IMR-90 (cell line): ENCODE results near the gene HMX3. TPM values are rescaled to one million over a fixed set of nuclear protein-coding genes. Genes with fewer than 3 reads are reported as not detected.

Experiments
- ATAC-seq: fragments of 200-7000 bp; cut with Tn5 transposase; 2 replicates; pipeline ENCODE4 v1.9.1; 2020; ENCODE audit warnings: low read depth, mild to moderate bottlenecking, moderate library complexity
- BruUV-seq: library from RNA; stranded (reverse); fragments of 400-500 nt; replicated peaks from 2 replicates; lab custom pipeline; 2021; lab: Mats Ljungman, UMichigan
- CTCF ChIA-PET: fragments of 300-600 bp; formaldehyde crosslinking; extraction: SDS; loops from one replicate; lab custom pipeline; 2021; ENCODE audit warnings: antibody characterized with exemption; lab: Yijun Ruan, JAX
- POLR2A ChIA-PET: fragments of 300-600 bp; sonication (Branson Sonifier 250); formaldehyde crosslinking; loops from one replicate; lab custom pipeline; 2022; ENCODE audit warnings: antibody characterized with exemption; ENCODE audit not compliant: unreplicated experiment; lab: Charles Lee
- DNase-seq: peaks from one replicate; pipeline ENCODE4 v3.0.0; 2013
- H2AFZ ChIP-seq: replicated peaks from 2 replicates; pipeline ENCODE3; 2013; ENCODE audit warnings: low read length, mild to moderate bottlenecking; ENCODE audit not compliant: poor library complexity
- H2AK5ac ChIP-seq: 2 replicates; pipeline ENCODE4 v1.6.1; 2013; ENCODE audit warnings: low read depth, low read length, inconsistent platforms
- H2AK9ac ChIP-seq: replicated peaks from 2 replicates; pipeline ENCODE3; 2013; ENCODE audit warnings: mild to moderate bottlenecking, low read depth, low read length, moderate library complexity; ENCODE audit not compliant: poor library complexity
- H2BK120ac ChIP-seq: 2 replicates; pipeline ENCODE4 v1.6.1; 2013; ENCODE audit warnings: low read depth, low read length, inconsistent platforms
- H2BK15ac ChIP-seq: 3 replicates; pipeline ENCODE4 v1.6.1; 2013; ENCODE audit warnings: low read depth, low read length, inconsistent platforms
- H2BK20ac ChIP-seq: 2 replicates; pipeline ENCODE4 v1.6.1; 2013; ENCODE audit warnings: low read depth, mild to moderate bottlenecking, inconsistent platforms, low read length, moderate library complexity
- H2BK5ac ChIP-seq: 2 replicates; pipeline ENCODE4 v1.6.1; 2013; ENCODE audit warnings: mild to moderate bottlenecking, low read depth, low read length, inconsistent platforms; ENCODE audit not compliant: poor library complexity, severe bottlenecking
- H3K14ac ChIP-seq: replicated peaks from 2 replicates; pipeline ENCODE4 v1.6.1; 2013; ENCODE audit warnings: low read depth, low read length, inconsistent platforms
- H3K18ac ChIP-seq: 2 replicates; pipeline ENCODE4 v1.6.1; 2013; ENCODE audit warnings: low read depth, low read length, control low read depth
- H3K23ac ChIP-seq: 2 replicates; pipeline ENCODE4 v1.6.1; 2013; ENCODE audit warnings: low read depth, low read length, inconsistent platforms
- H3K27ac ChIP-seq: 2 replicates; pipeline ENCODE4 v1.5.1; 2013; ENCODE audit warnings: mild to moderate bottlenecking, control low read depth, low read length; ENCODE audit not compliant: insufficient read depth
- H3K27me3 ChIP-seq: 2 replicates; pipeline ENCODE4 v1.6.1; 2013; ENCODE audit warnings: low read length; ENCODE audit not compliant: control insufficient read depth, insufficient read depth
- H3K36me3 ChIP-seq: 2 replicates; pipeline ENCODE4 v1.6.1; 2013; ENCODE audit warnings: low read length, mixed read lengths; ENCODE audit not compliant: control insufficient read depth, insufficient read depth
- H3K4ac ChIP-seq: 2 replicates; pipeline ENCODE4 v1.6.1; 2013; ENCODE audit warnings: low read depth, low read length, inconsistent platforms
- H3K4me1 ChIP-seq: 2 replicates; pipeline ENCODE4 v1.6.1; 2013; ENCODE audit warnings: low read length, mixed read lengths; ENCODE audit not compliant: control insufficient read depth, insufficient read depth
- H3K4me2 ChIP-seq: 2 replicates; pipeline ENCODE4 v1.6.1; 2013; ENCODE audit warnings: low read depth, mild to moderate bottlenecking, control low read depth, low read length, moderate library complexity
- H3K4me3 ChIP-seq: 2 replicates; pipeline ENCODE4 v1.5.1; 2013; ENCODE audit warnings: low read depth, mild to moderate bottlenecking, control low read depth, low read length, moderate library complexity; ENCODE audit not compliant: insufficient read depth
- H3K56ac ChIP-seq: 2 replicates; pipeline ENCODE4 v1.6.1; 2013; ENCODE audit warnings: low read length, inconsistent platforms; ENCODE audit not compliant: insufficient read depth; ENCODE audit errors: extremely low read depth
- H3K79me1 ChIP-seq, 2 experiments: 2 replicates each; pipeline ENCODE4 v1.6.1; 2013; ENCODE audit warnings: low read length in 2 of 2, inconsistent platforms in 1 of 2, low read depth in 1 of 2
- H3K9ac ChIP-seq: 2 replicates; pipeline ENCODE4 v1.6.1; 2013; ENCODE audit warnings: low read depth, low read length, control low read depth
- H3K9me1 ChIP-seq: 2 replicates; pipeline ENCODE4 v1.6.1; 2013; ENCODE audit warnings: low read length, inconsistent platforms; ENCODE audit not compliant: insufficient read depth
- H3K9me3 ChIP-seq: 2 replicates; pipeline ENCODE4 v1.6.1; 2013; ENCODE audit warnings: low read length; ENCODE audit not compliant: control insufficient read depth, insufficient read depth
- H4K20me1 ChIP-seq: 2 replicates; pipeline ENCODE4 v1.6.1; 2013; ENCODE audit warnings: low read length, inconsistent platforms; ENCODE audit not compliant: insufficient read depth
- H4K5ac ChIP-seq: 2 replicates; pipeline ENCODE4 v1.6.1; 2013; ENCODE audit warnings: mild to moderate bottlenecking, low read depth, low read length, control low read depth
- H4K8ac ChIP-seq, 2 experiments: 2 replicates each; pipeline ENCODE4 v1.6.1; 2013; ENCODE audit warnings: low read depth in 2 of 2, low read length in 2 of 2, control low read depth in 1 of 2, inconsistent platforms in 1 of 2
- H4K91ac ChIP-seq: 2 replicates; pipeline ENCODE4 v1.6.1; 2013; ENCODE audit warnings: low read depth, low read length, inconsistent platforms; ENCODE audit not compliant: insufficient read depth
- BHLHE40 ChIP-seq: fragments of 150-350 bp; IDR thresholded peaks from 2 replicates; pipeline ENCODE4 v1.6.1; 2016; ENCODE audit warnings: mild to moderate bottlenecking, low read depth, low read length
- CEBPB ChIP-seq: IDR thresholded peaks from 2 replicates; pipeline ENCODE4 v1.6.1; 2012; ENCODE audit warnings: low read depth, low read length, improper control_type of control experiment
- CHD1 ChIP-seq: IDR thresholded peaks from 2 replicates; pipeline ENCODE4 v1.6.1; 2012; ENCODE audit warnings: low read depth, low read length, improper control_type of control experiment
- FOS ChIP-seq: fragments of 150-350 bp; IDR thresholded peaks from 2 replicates; pipeline ENCODE4 v1.6.1; 2016; ENCODE audit warnings: low read depth, low read length
- MAFK ChIP-seq: IDR thresholded peaks from 2 replicates; pipeline ENCODE4 v1.6.1; 2012; ENCODE audit warnings: low read depth, low read length, improper control_type of control experiment
- MAZ ChIP-seq: IDR thresholded peaks from 2 replicates; pipeline ENCODE4 v1.6.1; 2012; ENCODE audit warnings: low read depth, mild to moderate bottlenecking, low read length, improper control_type of control experiment, moderate library complexity, borderline replicate concordance
- MXI1 ChIP-seq: IDR thresholded peaks from 2 replicates; pipeline ENCODE4 v1.6.1; 2012; ENCODE audit warnings: low read depth, mild to moderate bottlenecking, low read length, moderate library complexity, borderline replicate concordance
- NFE2L2 ChIP-seq: fragments of 150-350 bp; IDR thresholded peaks from 2 replicates; pipeline ENCODE4 v1.6.1; 2016; ENCODE audit warnings: low read depth, mild to moderate bottlenecking, low read length
- RAD21 ChIP-seq: IDR thresholded peaks from 2 replicates; pipeline ENCODE4 v1.6.1; 2012; ENCODE audit warnings: low read length, improper control_type of control experiment
- RCOR1 ChIP-seq: IDR thresholded peaks from 2 replicates; pipeline ENCODE4 v1.6.1; 2012; ENCODE audit warnings: mild to moderate bottlenecking, low read length, improper control_type of control experiment; ENCODE audit not compliant: insufficient replicate concordance
- RFX5 ChIP-seq: IDR thresholded peaks from 2 replicates; pipeline ENCODE4 v1.8.0; 2012; ENCODE audit warnings: low read depth, mild to moderate bottlenecking, low read length, moderate library complexity
- SMC3 ChIP-seq: fragments of 150-350 bp; IDR thresholded peaks from 2 replicates; pipeline ENCODE4 v1.6.1; 2016; ENCODE audit warnings: low read depth, mild to moderate bottlenecking, antibody characterized with exemption, low read length, moderate library complexity
- WGBS, 2 experiments: methylation state at CpG; one replicate each; pipeline versions ENCODE4 v1.1.5 to v1.1.7; 2013; ENCODE audit warnings: missing lambda C conversion rate in 2 of 2; ENCODE audit not compliant: insufficient read length in 1 of 2; ENCODE audit errors: extremely low coverage in 2 of 2; 5-methylcytosine and 5-hydroxymethylcytosine counted together
- dilution Hi-C: fragments of 300-500 bp; cut with HindIII; formaldehyde crosslinking; loops from one replicate; pipeline ENCODE4 v1.14.3; 2018; ENCODE audit warnings: low sequenced_read_pairs; ENCODE audit not compliant: unreplicated experiment
- in situ Hi-C: fragments of 300-500 bp; cut with MboI; formaldehyde crosslinking; loops from 3 replicates; pipeline ENCODE4 v1.14.3; 2019; ENCODE audit warnings: low sequenced_read_pairs, inconsistent platforms, mixed read lengths
- intact Hi-C: fragments of 100-400 bp; cut with micrococcal nuclease; formaldehyde crosslinking; loops from 2 replicates; pipeline ENCODE4 v1.10.0; 2022
- polyA plus RNA-seq, 3 experiments: library from polyadenylated mRNA; depleted of rRNA; stranded (reverse); fragments of >200 nt; gene quantifications; 2 replicates each; pipeline ENCODE4 v1.2.3, GENCODE V29; 2012; ENCODE audit warnings: low replicate concordance in 1 of 3
- total RNA-seq: library from RNA; depleted of rRNA; stranded (reverse); fragments of >200 nt; gene quantifications from 2 replicates; pipeline ENCODE4 v1.2.3, GENCODE V29; 2012
- TF ChIP-seq, protein P1 (sequence below): conservative IDR thresholded peaks from 2 replicates; pipeline ENCODE4 v1.5.1; 2012; ENCODE audit warnings: mild to moderate bottlenecking, low read depth, low read length, improper control_type of control experiment
- TF ChIP-seq, protein P2 (sequence below): fragments of 150-350 bp; IDR thresholded peaks from 2 replicates; pipeline ENCODE4 v1.6.1; 2017; ENCODE audit warnings: mild to moderate bottlenecking, antibody characterized with exemption, low read length, low read depth
- TF ChIP-seq, protein P3 (sequence below): fragments of 150-350 bp; IDR thresholded peaks from 2 replicates; pipeline ENCODE4 v1.6.1; 2016; ENCODE audit warnings: low read depth, mild to moderate bottlenecking, low read length, moderate library complexity, borderline replicate concordance

HMX3 gene
- total and polyA plus RNA-seq, 2 of the 4 experiments (the other 2 are of a cell fraction), result not detected

DNA sequence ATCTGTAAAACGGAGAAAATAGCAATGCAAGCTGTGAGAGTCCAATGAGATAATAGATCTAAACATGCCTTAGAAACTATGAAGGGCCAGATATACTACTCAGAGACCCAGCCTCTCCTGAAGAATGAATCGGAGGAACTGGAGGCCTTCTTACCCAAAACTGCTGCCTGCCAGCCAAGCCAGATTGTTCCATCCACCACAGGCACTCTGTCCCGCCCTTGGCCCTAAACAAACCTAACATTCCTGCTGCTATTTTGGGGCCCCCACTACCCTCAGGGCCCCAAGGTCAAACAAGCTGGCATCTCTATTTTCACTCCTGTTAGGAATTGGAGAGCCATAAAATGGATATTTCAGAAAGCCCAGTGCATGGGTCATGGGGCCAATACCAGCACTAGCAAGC lies 48.0 kb upstream of the HMX3 start:
- no peak overlapping the region for H3K18ac ChIP-seq
- in situ Hi-C loops, result no loop called here
- H4K20me1 ChIP-seq, result no peaks in the 10 kb centered on the region
- H4K91ac ChIP-seq, result no peak overlapping the region
- H3K9ac ChIP-seq, result no peak overlapping the region
- no peak for DNase-seq
- no peak overlapping the region for H3K4me2 ChIP-seq
- H3K9me3 ChIP-seq, result peaks cover 2% of the 10 kb centered on the region; the same call in 1 of the 2 replicates
- H3K4me1 ChIP-seq, result no peaks in the 10 kb centered on the region
- H2AFZ ChIP-seq, result no peak overlapping the region
- no peak for ATAC-seq
- no peak overlapping the region for H3K27ac ChIP-seq
- H3K4ac ChIP-seq, result no peak overlapping the region
- 83% methylated on average over 1 of the region's 3 CpGs; no CpG with 5 or more reads in 1 of the 2 experiments for WGBS, 2 experiments
- H3K79me1 ChIP-seq, result no peaks in the 10 kb centered on the region
- dilution Hi-C loops, result no loop called here
- H3K23ac ChIP-seq, result no peak overlapping the region
- no peak overlapping the region for H4K5ac ChIP-seq
- no peak overlapping the region for H2AK5ac ChIP-seq
- ChIA-PET CTCF (no interaction called here), POLR2A (no interaction called here)
- TF ChIP-seq CHD1 (no peak), FOS (no peak), SMC3 (no peak), NFE2L2 (no peak), BHLHE40 (no peak), MXI1 (no peak), CEBPB (no peak), RAD21 (no peak), MAFK (no peak), RFX5 (no peak), RCOR1 (no peak), MAZ (no peak)
- TF ChIP-seq, protein P1, sequence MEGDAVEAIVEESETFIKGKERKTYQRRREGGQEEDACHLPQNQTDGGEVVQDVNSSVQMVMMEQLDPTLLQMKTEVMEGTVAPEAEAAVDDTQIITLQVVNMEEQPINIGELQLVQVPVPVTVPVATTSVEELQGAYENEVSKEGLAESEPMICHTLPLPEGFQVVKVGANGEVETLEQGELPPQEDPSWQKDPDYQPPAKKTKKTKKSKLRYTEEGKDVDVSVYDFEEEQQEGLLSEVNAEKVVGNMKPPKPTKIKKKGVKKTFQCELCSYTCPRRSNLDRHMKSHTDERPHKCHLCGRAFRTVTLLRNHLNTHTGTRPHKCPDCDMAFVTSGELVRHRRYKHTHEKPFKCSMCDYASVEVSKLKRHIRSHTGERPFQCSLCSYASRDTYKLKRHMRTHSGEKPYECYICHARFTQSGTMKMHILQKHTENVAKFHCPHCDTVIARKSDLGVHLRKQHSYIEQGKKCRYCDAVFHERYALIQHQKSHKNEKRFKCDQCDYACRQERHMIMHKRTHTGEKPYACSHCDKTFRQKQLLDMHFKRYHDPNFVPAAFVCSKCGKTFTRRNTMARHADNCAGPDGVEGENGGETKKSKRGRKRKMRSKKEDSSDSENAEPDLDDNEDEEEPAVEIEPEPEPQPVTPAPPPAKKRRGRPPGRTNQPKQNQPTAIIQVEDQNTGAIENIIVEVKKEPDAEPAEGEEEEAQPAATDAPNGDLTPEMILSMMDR, result no peak
- TF ChIP-seq, protein P2, sequence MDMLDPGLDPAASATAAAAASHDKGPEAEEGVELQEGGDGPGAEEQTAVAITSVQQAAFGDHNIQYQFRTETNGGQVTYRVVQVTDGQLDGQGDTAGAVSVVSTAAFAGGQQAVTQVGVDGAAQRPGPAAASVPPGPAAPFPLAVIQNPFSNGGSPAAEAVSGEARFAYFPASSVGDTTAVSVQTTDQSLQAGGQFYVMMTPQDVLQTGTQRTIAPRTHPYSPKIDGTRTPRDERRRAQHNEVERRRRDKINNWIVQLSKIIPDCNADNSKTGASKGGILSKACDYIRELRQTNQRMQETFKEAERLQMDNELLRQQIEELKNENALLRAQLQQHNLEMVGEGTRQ, result no peak
- TF ChIP-seq, protein P3, sequence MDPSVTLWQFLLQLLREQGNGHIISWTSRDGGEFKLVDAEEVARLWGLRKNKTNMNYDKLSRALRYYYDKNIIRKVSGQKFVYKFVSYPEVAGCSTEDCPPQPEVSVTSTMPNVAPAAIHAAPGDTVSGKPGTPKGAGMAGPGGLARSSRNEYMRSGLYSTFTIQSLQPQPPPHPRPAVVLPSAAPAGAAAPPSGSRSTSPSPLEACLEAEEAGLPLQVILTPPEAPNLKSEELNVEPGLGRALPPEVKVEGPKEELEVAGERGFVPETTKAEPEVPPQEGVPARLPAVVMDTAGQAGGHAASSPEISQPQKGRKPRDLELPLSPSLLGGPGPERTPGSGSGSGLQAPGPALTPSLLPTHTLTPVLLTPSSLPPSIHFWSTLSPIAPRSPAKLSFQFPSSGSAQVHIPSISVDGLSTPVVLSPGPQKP, result no peak
- H3K56ac ChIP-seq, result no peak overlapping the region
- H3K4me3 ChIP-seq, result no peak overlapping the region
- no peaks in the 10 kb centered on the region for H3K9me1 ChIP-seq
- H2BK15ac ChIP-seq, result no peak overlapping the region
- H2BK20ac ChIP-seq, result no peak overlapping the region
- H3K14ac ChIP-seq, result no peak overlapping the region
- no peaks in the 10 kb centered on the region for H3K36me3 ChIP-seq
- H2AK9ac ChIP-seq, result no peak overlapping the region
- no peaks in the 10 kb centered on the region for H3K27me3 ChIP-seq
- no peak overlapping the region for H2BK120ac ChIP-seq
- intact Hi-C loops, result no loop called here
- H4K8ac ChIP-seq, result no peak overlapping the region
- no TSS peak for BruUV-seq
- no peak overlapping the region for H2BK5ac ChIP-seq
